ENCODE data around the gene ABCF2. TPM values are rescaled to one million over a fixed set of nuclear protein-coding genes. Genes with fewer than 3 reads are reported as not detected.

The ABCF2 gene
- polyA plus RNA-seq = 10 to 100 TPM; 24.2 to 35.4 (median 31.7) TPM

GRCh38 chr7:151226875-151227782 lies at the start of gene ABCF2:
TSS of gene ABCF2 (minus strand) at chr7:151227205. CDS start at chr7:151226458, 747 bp downstream.
- Mint-ChIP-seq H3K4me1 (peaks cover 41 to 45% of the 10 kb centered on the region in 2 donors), H3K4me3 (peak within 1 kb of the TSS; percentile 92 to 99 (median 97)), H3K27ac (peak within 1 kb of the TSS; percentile 92 to 97 (median 94)), H3K36me3 (peaks cover 20 to 23% (median 21%) of the 10 kb centered on the region in 3 donors), H3K9me3 (no peaks in the 10 kb centered on the region), H3K27me3 (ENCODE audit: low read depth in 3 of 3) (peaks cover 5 to 16% (median 5%) of the 10 kb centered on the region in 3 donors)
- DNase-seq = peak; percentile 94 to 96 (median 95)

GRCh38 chr7:151275813-151276577 lies 49.0 kb upstream of the ABCF2 start:
- Mint-ChIP-seq H3K36me3 (no peaks in the 10 kb centered on the region), H3K4me3 (peak overlapping the region in 4 of 5 donors; percentile 6 to 38 (median 34)), H3K27ac (no peak overlapping the region), H3K9me3 (no peaks in the 10 kb centered on the region), H3K4me1 (peaks cover 11 to 13% of the 10 kb centered on the region in 2 donors), H3K27me3 (ENCODE audit: low read depth in 3 of 3) (peaks cover 3 to 6% (median 4%) of the 10 kb centered on the region in 3 donors)
- DNase-seq = peak in 1 of 3 donors; percentile 14

GRCh38 chr7:151274936-151275812 lies 48.2 kb upstream of the ABCF2 start:
- no peaks in the 10 kb centered on the region for H3K36me3 Mint-ChIP-seq
- peak overlapping the region in 4 of 5 donors; percentile 21 to 56 (median 45) for H3K4me3 Mint-ChIP-seq
- H3K9me3 Mint-ChIP-seq = no peaks in the 10 kb centered on the region
- DNase-seq = no peak
- H3K4me1 Mint-ChIP-seq = peaks cover 11 to 13% of the 10 kb centered on the region in 2 donors
- peaks cover 3 to 9% (median 4%) of the 10 kb centered on the region in 3 donors for H3K27me3 Mint-ChIP-seq (ENCODE audit: low read depth in 3 of 3)
- no peak overlapping the region for H3K27ac Mint-ChIP-seq

GRCh38 chr7:151274396-151274795 lies 47.4 kb upstream of the ABCF2 start:
- Mint-ChIP-seq H3K27me3 (ENCODE audit: low read depth in 3 of 3) (peaks cover 3 to 9% (median 4%) of the 10 kb centered on the region in 3 donors), H3K27ac (peak overlapping the region in 1 of 6 donors; percentile 40), H3K36me3 (no peaks in the 10 kb centered on the region), H3K4me1 (peaks cover 11 to 13% of the 10 kb centered on the region in 2 donors), H3K4me3 (peak overlapping the region in 3 of 5 donors; percentile 15 to 55 (median 18)), H3K9me3 (no peaks in the 10 kb centered on the region)
- no peak for DNase-seq

DNA sequence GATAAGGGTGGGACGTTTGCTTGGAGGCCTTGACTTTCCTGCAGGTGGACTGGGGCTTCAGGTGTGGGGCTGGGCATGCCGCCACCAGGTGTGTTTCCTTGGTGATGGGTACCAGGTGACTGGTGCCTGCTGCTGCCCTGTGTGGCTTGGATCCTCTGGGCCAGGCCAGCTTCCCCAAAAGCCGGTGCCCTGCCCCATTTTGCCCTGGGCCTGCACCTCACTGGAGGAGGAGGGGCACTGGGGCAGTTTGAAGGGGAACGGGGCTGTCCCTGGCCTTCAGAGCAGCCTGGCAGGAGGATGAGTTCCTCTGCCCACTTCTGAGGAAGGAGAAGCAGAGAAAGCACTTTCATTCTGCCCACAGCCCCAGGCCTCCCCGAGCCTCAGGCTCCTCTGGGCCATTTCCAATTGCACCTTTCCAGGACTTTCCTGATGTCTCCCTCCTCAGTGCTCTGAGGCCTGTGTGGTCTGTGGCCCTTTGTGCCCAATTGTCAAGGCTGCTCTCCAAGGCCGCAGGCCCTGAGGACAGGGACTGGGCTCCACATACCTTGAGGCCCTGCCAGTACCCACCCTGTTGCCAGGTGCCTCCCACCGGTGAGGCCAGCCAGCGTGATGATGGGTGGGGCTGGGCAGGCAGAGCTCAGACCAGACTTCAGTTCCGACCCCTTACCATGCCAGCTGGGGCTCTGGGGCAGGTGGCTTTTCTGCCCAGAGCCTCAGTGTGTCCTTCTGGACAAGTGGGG lies 46.8 kb upstream of the ABCF2 start:
- Mint-ChIP-seq H3K27ac (no peak overlapping the region), H3K27me3 (ENCODE audit: low read depth in 3 of 3) (peaks cover 1 to 9% (median 2%) of the 10 kb centered on the region in 3 donors), H3K4me3 (no peak overlapping the region), H3K9me3 (no peaks in the 10 kb centered on the region), H3K4me1 (peaks cover 11 to 13% of the 10 kb centered on the region in 2 donors), H3K36me3 (no peaks in the 10 kb centered on the region)
- DNase-seq = no peak

GRCh38 chr7:151272877-151273276 lies 45.9 kb upstream of the ABCF2 start:
- Mint-ChIP-seq H3K9me3 (no peaks in the 10 kb centered on the region), H3K27ac (no peak overlapping the region), H3K4me1 (peaks cover 11 to 13% of the 10 kb centered on the region in 2 donors), H3K27me3 (ENCODE audit: low read depth in 3 of 3) (peaks cover 1 to 9% (median 2%) of the 10 kb centered on the region in 3 donors), H3K36me3 (no peaks in the 10 kb centered on the region), H3K4me3 (no peak overlapping the region)
- DNase-seq = no peak

GRCh38 chr7:151272405-151272804 lies 45.4 kb upstream of the ABCF2 start:
- H3K4me3 Mint-ChIP-seq = no peak overlapping the region
- peaks cover 9 to 10% of the 10 kb centered on the region in 2 donors for H3K4me1 Mint-ChIP-seq
- no peak for DNase-seq
- H3K36me3 Mint-ChIP-seq = no peaks in the 10 kb centered on the region
- H3K9me3 Mint-ChIP-seq = no peaks in the 10 kb centered on the region
- H3K27ac Mint-ChIP-seq = peak overlapping the region in 1 of 6 donors; percentile 26
- H3K27me3 Mint-ChIP-seq (ENCODE audit: low read depth in 3 of 3) = peaks cover 1 to 9% (median 2%) of the 10 kb centered on the region in 3 donors

DNA sequence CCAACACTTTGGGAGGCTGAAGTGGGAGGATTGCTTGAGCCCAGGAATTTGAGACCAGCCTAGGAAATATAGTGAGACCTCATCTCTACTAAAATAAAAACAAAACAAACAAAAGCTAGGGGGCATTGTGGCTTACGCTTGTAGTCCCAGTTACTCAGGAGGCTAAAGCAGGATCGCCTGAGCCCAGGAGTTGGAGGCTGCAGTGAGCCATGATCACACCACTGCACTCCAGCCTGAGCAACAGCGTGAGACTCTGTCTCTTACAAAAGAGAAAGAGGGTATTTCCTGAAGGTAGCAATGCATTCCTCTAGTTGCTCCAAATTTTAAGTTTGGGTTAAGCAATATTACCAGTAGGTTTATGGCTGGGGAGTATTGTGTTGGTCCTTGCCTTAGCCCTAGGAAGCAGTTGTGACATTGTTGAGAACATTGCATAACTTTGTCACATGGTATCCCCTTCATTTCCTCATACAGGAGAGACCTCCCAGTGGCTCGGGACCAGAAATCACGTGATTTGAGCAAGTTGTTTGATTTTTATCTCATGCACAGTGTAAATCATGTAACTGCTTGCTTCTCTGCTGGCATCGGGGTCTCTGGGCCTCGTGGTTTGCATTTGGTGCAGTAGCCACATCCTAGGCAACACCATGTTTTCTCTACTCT lies 44.8 kb upstream of the ABCF2 start:
- Mint-ChIP-seq H3K4me1 (peaks cover 5 to 6% of the 10 kb centered on the region in 2 donors), H3K4me3 (no peak overlapping the region), H3K27ac (no peak overlapping the region), H3K36me3 (no peaks in the 10 kb centered on the region), H3K9me3 (no peaks in the 10 kb centered on the region), H3K27me3 (ENCODE audit: low read depth in 3 of 3) (peaks cover 1 to 6% (median 6%) of the 10 kb centered on the region in 3 donors)
- no peak for DNase-seq

GRCh38 chr7:151269511-151269910 lies 42.5 kb upstream of the ABCF2 start:
- Mint-ChIP-seq H3K9me3 (no peaks in the 10 kb centered on the region), H3K27me3 (ENCODE audit: low read depth in 3 of 3) (peaks cover 1 to 6% (median 5%) of the 10 kb centered on the region in 3 donors), H3K4me1 (peaks cover 1 to 5% of the 10 kb centered on the region in 2 donors), H3K36me3 (no peaks in the 10 kb centered on the region), H3K4me3 (no peak overlapping the region), H3K27ac (no peak overlapping the region)
- no peak for DNase-seq

- Mint-ChIP-seq H3K27me3 (ENCODE audit: low read depth in 3 of 3) (peaks cover 2 to 6% (median 5%) of the 10 kb centered on the region in 3 donors), H3K27ac (no peak overlapping the region), H3K4me3 (no peak overlapping the region), H3K9me3 (peaks cover 0 to 1% (median 0%) of the 10 kb centered on the region in 6 donors), H3K4me1 (no peaks in the 10 kb centered on the region), H3K36me3 (no peaks in the 10 kb centered on the region)
- no peak for DNase-seq
These were observed 38.4 kb upstream of the ABCF2 start for GRCh38 chr7:151265351-151265931.

- no peaks in the 10 kb centered on the region for H3K4me1 Mint-ChIP-seq
- no peak overlapping the region for H3K27ac Mint-ChIP-seq
- no peak for DNase-seq
- peaks cover 0 to 1% (median 0%) of the 10 kb centered on the region in 6 donors for H3K9me3 Mint-ChIP-seq
- H3K27me3 Mint-ChIP-seq (ENCODE audit: low read depth in 3 of 3) = peaks cover 2 to 6% (median 5%) of the 10 kb centered on the region in 3 donors
- H3K4me3 Mint-ChIP-seq = no peak overlapping the region
- no peaks in the 10 kb centered on the region for H3K36me3 Mint-ChIP-seq
These were observed 37.6 kb upstream of the ABCF2 start for GRCh38 chr7:151264615-151265014.

GRCh38 chr7:151261529-151261928 lies 34.5 kb upstream of the ABCF2 start:
- no peaks in the 10 kb centered on the region for H3K36me3 Mint-ChIP-seq
- no peak overlapping the region for H3K4me3 Mint-ChIP-seq
- H3K9me3 Mint-ChIP-seq = peaks cover 0 to 1% (median 0%) of the 10 kb centered on the region in 6 donors
- peaks cover 2 to 9% (median 7%) of the 10 kb centered on the region in 3 donors for H3K27me3 Mint-ChIP-seq (ENCODE audit: low read depth in 3 of 3)
- DNase-seq = no peak
- no peaks in the 10 kb centered on the region for H3K4me1 Mint-ChIP-seq
- no peak overlapping the region for H3K27ac Mint-ChIP-seq

Measured in immature natural killer cell (primary cell).